NAMALWA (cell line): ENCODE measurements around the gene CRYGA.
"Not testable (repeated sequence)": the region's sequence is repeated elsewhere in the genome, so short reads cannot be mapped to it uniquely, and the experiment has no call there.

ENCODE experiments used
- DNase-seq: peaks from one replicate; pipeline ENCODE4 v3.0.0-alpha.2; 2015; ENCODE audit warnings: low spot score

CRYGA gene

GRCh38 chr2:208125251-208125650, 38.1 kb downstream of the CRYGA start:
- DNase-seq: no peak

- DNase-seq: not testable (repeated sequence)
Measured at GRCh38 chr2:208124013-208124715, 39.2 kb downstream of the CRYGA start, which contains the start of gene CRYGD. Gene CRYGD (minus strand): TSS chr2:208124524. CDS start chr2:208124473, 51 bp downstream.

- DNase-seq: no peak
Measured at GRCh38 chr2:208122248-208122647, 41.1 kb downstream of the CRYGA start.

GRCh38 chr2:208118918-208119317, 44.5 kb downstream of the CRYGA start:
- DNase-seq: no peak

GRCh38 chr2:208117390-208117789, 46.0 kb downstream of the CRYGA start:
- not testable (repeated sequence) for DNase-seq

- DNase-seq: no peak
Measured at GRCh38 chr2:208112969-208113368, 50.4 kb downstream of the CRYGA start.

GRCh38 chr2:208112273-208112745, 51.1 kb downstream of the CRYGA start:
- DNase-seq: not testable (repeated sequence)
